CD4-positive, alpha-beta T cell treated with Interleukin-2 at 100 ng/mL for 4 hours (primary cell): ENCODE results near the gene KREMEN1.
A peak's percentile ranks its signal among the peaks of the same experiment; 100 is the strongest.

Experiments used
- DNase-seq: peaks from one replicate; pipeline ENCODE4 v3.0.0-alpha.2; 2020; ENCODE audit warnings: low spot score

The KREMEN1 gene

GRCh38 chr22:29152045-29152953, 79.5 kb downstream of the KREMEN1 start:
- DNase-seq: no peak

GRCh38 chr22:29152954-29153719, 80.3 kb downstream of the KREMEN1 start:
- no peak for DNase-seq

GRCh38 chr22:29154364-29155048, 81.7 kb downstream of the KREMEN1 start:
- DNase-seq: peak; percentile 57

- DNase-seq: no peak
These were observed 83.1 kb downstream of the KREMEN1 start for GRCh38 chr22:29155966-29156365.

- DNase-seq: no peak
These were observed 83.7 kb downstream of the KREMEN1 start for GRCh38 chr22:29156507-29156906.

GRCh38 chr22:29157759-29158535, 85.1 kb downstream of the KREMEN1 start:
- DNase-seq: no peak

- DNase-seq: no peak
These were observed 85.7 kb downstream of the KREMEN1 start for GRCh38 chr22:29158546-29158945.

GRCh38 chr22:29163808-29164207, 91.0 kb downstream of the KREMEN1 start:
- DNase-seq: no peak

GRCh38 chr22:29165321-29166060, 92.7 kb downstream of the KREMEN1 start:
- DNase-seq: no peak

GRCh38 chr22:29166180-29166579, 93.3 kb downstream of the KREMEN1 start:
- no peak for DNase-seq

GRCh38 chr22:29167032-29167911, 94.4 kb downstream of the KREMEN1 start:
- peak; percentile 28 for DNase-seq

GRCh38 chr22:29171721-29172120, 98.9 kb downstream of the KREMEN1 start:
- DNase-seq: no peak

- DNase-seq: no peak
These were observed 99.4 kb downstream of the KREMEN1 start for GRCh38 chr22:29172216-29172615.

- no peak for DNase-seq
These were observed 102.5 kb downstream of the KREMEN1 start for GRCh38 chr22:29175312-29175835.

- no peak for DNase-seq
These were observed 111.4 kb downstream of the KREMEN1 start for GRCh38 chr22:29183971-29184848.

GRCh38 chr22:29184849-29185490, 112.1 kb downstream of the KREMEN1 start:
- no peak for DNase-seq

GRCh38 chr22:29186302-29186701, 113.5 kb downstream of the KREMEN1 start:
- DNase-seq: no peak

GRCh38 chr22:29187831-29188230, 115.0 kb downstream of the KREMEN1 start:
- no peak for DNase-seq
